SIG-M5 treated with dmso at 0.1 percent for 504 hours (cell line): ENCODE measurements around the gene HNRNPA2B1.
A peak's percentile ranks its signal among the peaks of the same experiment; 100 is the strongest.
"Not testable (repeated sequence)": the region's sequence is repeated elsewhere in the genome, so short reads cannot be mapped to it uniquely, and the experiment has no call there.

Source experiments
- DNase-seq: peaks from one replicate; lab custom pipeline; 2025; ENCODE audit not compliant: unreplicated experiment; lab: John Stamatoyannopoulos, UW

HNRNPA2B1 gene

DNA sequence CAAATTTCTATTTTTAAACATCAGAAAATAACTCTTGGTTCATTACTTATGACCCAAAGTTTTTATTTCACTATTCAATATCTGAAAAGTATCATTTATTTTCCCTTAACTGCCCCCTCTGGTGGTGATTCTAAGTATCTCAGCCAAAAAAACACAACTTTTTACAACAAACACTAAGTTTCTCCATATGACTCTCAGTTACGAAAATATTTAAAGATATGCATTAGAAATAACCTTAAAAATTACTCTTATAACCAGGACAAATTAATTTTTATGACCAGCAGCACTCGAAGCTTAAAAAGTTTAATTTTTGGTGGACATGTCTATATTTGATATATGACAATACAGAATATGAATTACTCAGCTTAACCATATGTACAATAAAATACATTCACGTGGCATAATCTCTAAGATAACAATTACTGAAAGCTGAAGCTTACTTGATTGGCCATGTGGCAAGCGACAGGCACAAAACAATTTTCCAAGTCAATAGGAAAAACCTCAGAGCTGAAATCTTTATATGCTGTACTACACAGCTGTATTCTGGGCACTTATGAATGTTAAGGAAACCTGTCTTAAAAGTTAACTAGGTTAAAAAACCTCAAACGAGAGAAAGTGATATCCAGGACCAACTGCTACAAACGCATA is 2.3 kb downstream of the HNRNPA2B1 start:
- DNase-seq = peak; percentile 68

DNA sequence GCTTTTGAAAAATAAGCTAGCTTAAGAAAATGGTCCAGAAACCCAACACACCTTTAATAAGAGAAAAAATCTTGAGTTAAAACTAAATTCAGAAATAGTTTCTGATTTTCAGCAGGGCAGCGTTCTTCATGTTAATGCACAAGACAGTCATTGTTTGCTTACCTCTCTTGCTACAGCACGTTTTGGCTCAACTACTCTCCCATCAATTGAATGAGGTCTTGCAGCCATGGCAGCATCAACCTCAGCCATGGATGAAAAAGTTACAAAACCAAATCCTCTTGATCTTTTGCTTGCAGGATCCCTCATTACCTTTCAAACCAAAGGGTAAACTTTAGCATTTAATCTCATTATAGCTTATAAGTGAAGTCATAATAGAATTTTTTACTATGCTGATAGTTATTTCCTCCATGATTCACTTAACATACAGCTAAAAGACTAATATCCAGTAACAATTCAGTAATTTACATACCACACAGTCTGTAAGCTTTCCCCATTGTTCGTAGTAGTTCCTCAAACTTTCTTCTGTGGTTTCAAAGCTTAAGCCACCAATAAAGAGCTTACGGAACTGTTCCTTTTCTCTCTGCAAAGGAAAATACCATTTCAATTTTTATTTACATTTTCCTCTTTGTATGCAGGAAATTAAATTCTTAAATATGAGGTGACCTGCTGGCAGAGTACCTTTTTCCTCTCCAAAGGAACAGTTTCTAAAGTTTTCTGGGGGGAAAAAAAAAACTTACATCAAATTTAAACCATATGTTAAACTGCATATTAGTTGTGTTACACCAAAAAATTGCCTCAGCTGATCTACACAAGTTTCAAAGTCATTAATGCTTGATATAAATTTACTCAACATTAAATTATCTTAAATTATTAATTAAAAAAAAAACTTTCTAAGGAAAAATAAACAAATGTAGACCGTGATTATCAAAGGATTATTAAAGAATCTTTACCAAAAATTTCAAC is 3.1 kb downstream of the HNRNPA2B1 start:
- DNase-seq = peak; percentile 88

DNA sequence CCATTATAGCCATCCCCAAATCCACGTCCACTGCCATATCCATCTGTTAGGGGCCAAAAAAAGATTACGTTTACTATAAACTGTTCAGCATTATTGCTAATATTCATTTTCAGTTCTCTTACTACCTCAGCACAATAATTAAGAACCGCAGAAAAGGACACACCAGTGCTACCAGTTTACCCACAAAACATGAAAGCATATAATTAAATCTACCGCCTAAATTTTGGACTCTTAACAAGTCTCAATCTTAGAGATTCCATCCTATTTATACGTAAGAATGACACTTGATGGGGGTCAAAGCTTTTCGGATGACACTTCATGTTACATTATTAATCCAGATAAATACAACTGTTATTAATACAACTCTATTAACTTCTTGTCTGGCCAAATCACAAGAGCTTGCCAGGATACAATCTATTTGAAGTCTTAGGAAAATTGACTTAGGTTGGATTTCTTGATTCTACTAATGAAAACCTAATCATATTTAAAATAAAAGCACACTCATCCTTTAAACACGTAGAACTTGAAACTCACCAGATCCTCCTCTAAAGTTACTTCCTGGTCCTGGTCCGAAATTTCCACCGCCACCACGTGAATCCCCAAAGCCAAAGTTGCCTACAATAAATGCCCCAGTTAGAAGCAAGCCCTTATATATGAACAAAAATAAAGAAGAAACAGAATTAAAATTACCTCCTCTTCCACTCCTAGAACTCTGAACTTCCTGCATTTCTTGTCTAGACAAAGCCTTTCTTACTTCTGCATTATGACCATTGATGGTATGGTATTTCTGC is 4.5 kb downstream of the HNRNPA2B1 start:
- no peak for DNase-seq

DNA sequence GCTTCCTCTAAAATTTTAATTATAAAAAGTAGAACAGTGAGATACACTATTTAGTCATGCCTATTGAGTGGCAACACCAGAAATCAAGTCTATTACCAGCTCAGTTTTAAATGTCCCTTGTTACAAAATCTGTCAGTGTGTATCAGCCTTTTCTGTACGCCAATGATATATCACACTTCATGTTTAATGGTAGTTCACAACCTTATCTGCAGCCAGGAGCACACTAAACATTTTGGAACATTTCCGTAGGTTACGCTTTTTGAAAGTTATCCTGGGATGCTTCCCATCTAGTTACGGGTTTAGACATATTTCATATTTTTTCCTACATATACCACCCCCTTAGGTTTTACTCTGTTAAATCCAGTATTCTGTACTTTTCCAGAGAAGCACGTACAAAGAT is 5.4 kb downstream of the HNRNPA2B1 start:
- DNase-seq = no peak

DNA sequence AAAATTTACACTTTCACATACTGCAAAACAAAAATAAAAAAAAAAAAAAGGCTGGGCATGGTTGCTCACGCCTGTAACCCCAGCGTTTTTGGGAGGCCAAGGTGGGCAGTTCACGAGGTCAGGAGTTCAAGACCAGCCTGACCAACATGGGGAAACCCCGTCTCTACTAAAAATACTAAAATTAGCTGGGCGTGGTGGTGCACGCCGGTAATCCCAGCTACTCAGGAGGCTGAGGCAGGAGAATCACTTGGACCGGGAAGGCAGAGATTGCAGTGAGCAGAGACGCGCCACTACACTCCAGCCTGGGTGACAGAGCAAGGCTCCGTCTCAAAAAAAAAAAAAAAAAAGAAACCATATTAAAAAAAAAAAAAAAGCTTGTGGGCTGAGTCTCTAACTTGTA is 5.8 kb downstream of the HNRNPA2B1 start:
- DNase-seq = not testable (repeated sequence)

DNA sequence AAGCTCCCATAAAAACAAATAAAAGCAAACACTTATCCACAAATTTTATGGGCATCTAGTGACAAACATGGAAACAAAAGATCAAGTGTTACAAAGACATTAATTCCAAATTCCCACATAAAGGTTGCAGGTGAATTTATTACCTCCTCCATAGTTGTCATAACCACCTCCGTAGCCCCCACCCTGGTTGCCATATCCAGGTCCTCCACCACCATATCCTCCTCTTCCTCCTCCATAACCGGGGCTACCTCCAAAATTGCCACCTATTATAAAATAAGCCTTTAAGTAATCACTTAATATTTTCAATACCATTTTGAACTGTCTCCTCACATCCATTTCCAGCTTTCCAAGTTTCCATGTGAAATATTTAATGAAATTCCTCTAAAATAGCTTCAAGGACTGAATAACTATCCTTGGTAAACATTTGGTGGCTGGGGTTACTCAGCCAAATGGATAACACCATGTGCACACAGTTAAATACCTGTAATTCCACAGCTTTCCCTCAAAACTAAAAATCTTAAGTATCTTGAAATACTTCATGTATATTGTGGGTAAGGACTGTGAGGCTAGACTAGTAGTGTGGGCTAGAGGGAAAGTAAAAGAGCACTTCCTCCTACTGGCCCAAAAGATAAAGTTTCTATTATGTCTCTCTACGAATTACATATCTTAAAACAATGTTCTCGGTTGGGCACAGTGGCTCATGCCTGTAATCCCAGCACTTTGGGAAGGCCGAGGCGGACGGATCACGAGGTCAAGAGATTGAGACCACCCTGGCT is 6.9 kb downstream of the HNRNPA2B1 start:
- DNase-seq = peak; percentile 54

DNA sequence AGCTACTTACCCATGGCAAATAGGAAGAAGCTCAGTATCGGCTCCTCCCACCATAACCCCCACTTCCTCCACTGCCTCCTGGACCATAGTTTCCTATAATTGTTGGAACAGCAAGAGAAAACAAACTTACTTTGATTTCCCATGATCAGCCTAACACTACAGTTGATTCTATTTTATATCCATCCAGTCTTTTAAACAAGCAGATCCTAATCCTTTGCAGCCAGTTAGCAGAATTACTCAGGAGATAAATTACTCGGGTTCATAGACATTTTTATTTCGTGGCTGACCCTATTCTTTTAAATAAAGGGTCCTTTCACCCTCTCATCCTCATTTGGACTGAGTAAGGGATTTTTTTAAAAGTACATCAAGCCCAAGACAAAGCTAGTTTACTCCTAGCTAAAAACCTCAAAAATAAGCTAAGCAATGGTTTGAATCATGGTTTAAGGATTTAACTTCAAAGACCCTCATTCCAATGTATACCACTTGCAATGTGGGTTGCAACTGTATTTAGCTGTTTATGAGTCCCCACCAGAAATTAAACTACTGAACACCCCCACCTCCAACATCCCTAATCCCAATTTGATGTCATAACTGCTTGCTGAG is 8.0 kb downstream of the HNRNPA2B1 start:
- DNase-seq = peak; percentile 32

DNA sequence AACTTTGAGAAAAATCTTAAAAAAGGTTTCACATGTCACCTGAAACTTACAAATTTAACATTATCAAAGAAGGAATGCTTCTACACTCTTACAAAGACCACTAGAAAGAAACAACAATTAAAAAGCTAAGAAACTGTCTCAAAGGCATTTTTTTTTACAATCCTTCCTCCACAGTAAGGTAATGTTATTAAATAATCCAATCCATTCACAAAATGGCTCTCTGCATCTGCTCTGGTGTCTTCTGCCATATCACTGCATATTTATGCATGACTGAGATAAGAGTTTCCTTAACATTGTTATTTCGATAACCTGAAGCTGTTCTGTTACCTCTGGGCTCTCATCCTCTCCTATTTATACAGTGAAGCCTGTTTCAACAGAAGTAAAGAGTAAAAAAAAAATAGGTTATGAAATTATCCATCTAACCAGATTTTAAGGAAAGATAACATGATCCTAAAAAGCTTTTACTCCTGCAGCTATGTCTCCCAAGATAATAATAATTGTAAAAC is 8.5 kb downstream of the HNRNPA2B1 start:
- DNase-seq = no peak

DNA sequence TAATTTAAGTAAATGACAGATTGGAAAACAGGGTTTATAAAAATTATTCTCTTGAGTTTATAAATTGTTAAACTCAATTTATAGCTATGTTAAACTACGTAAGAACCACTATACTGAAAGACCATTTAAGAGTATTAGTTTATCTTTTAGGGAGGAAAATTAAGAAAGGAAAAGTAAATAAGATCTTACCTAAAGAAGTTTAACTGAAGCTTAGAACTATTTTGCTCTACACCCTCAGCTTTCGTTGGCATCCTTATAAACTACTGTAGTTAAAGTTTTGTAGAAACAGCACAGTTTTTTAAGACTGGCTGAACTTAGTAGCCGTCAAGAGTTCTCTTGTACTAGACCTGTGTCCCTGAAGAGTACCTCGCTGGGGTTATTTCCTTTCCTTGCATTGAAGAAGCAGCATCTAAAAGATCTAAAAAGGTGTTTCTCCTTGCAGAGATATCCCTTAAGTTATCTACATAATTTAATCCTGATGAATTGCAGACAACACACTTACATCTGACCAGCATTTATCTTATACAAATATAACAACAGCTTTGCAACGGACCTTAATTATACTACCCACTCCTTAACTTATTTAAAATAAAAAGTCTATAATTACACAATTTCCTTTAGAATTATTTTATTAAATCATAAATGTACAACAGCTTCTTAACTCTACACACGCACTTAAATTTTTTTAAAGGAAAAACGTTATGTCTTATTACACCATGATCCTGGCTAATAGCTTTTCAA is 9.1 kb downstream of the HNRNPA2B1 start:
- DNase-seq = no peak

DNA sequence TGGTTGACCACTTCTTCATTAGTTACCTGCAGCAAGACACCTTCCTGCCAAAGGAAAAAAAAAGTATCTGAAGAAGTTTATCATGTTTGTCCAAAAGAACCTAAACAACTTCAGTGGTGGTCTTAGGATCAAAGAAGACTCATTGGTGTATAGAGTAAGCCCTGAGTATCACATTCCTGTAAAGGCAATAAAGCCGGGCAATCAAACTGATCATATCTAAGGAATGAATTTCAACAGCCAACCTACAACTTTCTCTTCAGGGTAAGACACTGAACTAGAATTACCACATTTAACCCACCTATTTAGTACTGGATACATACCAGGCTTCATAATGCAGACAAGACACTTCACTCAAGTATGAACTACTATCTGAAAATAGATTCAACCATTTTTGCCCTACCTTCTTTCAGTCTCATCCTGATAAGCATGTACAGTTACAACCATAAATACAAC is 10.1 kb downstream of the HNRNPA2B1 start:
- DNase-seq = no peak

DNA sequence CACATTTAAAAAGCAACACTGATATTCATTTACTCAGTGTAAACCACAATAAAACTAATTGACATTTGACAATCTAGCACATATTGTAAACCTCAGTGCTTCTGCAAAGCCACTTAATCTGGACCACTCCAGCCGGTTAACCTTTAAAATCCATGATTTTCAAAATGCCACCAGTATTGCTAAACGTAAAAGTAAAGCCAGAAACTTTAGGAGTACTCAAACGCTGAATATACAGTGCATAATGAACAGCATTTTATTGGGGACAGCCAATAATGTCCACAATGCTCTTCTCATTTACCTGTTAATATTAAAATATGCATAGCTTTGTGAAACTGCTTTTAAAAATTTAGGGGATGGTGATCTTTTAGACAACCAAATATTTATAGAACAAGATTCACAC is 10.8 kb downstream of the HNRNPA2B1 start:
- DNase-seq = no peak

DNA sequence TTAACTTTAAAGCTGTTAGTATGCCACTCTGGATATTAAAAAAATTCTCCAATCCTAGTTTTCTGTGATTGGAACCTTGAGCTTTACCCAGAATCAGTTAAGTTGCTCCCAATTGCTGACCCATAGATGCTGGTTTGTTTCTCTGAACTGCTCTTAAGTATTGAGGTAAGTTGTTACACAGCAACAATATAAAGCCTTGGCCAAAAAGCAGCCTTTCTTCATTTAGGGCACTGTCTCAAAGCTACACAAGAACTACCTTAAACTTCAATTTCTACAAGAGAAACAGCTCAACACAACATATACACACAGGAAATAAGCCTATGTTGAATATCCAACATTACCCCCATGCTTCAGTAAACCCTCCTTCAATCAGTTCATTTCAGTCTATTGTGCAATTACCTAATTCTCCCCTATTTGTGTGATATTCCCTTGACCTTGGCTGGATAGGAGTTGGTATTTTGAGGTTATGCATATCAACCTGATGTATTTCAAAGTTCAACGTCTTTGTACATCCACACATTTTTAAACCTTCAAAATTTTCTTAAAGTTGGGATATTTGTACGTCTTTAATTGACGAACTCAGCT is 11.5 kb downstream of the HNRNPA2B1 start:
- no peak for DNase-seq

DNA sequence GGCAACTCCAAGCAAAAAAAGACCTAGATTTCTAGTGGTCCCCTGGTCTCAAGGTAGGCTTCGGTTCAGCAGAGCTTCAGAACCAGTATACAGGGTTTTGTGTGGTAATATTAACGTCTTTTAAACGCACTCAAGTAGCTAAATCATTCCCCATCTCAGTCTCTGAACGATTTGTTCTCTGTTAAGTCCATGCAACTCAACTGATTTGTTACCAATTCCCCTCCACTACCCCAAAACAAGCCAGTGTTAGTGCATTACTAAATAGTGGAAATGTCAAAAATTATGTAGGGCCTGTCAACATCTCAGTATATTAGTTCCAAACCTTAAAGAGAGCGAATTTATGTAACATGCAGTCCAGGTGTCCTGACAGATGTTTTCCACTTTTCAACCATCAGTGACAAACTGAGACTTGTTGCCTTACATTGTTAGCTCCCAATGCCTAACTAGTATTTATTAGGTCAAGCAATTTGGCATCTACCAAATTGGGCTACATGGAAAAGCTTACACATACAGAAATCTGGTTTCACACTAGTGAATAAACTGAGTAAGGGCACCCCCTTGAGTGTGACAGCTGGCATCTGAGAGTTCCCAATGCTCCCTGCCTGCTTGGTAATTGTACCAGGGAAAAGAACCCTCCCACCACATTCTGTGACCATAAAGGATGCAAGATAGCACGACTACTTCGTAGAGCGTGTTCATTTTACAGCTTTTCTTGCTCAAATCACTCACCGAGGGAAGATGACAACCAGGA is 12.2 kb downstream of the HNRNPA2B1 start:
- DNase-seq = no peak

DNA sequence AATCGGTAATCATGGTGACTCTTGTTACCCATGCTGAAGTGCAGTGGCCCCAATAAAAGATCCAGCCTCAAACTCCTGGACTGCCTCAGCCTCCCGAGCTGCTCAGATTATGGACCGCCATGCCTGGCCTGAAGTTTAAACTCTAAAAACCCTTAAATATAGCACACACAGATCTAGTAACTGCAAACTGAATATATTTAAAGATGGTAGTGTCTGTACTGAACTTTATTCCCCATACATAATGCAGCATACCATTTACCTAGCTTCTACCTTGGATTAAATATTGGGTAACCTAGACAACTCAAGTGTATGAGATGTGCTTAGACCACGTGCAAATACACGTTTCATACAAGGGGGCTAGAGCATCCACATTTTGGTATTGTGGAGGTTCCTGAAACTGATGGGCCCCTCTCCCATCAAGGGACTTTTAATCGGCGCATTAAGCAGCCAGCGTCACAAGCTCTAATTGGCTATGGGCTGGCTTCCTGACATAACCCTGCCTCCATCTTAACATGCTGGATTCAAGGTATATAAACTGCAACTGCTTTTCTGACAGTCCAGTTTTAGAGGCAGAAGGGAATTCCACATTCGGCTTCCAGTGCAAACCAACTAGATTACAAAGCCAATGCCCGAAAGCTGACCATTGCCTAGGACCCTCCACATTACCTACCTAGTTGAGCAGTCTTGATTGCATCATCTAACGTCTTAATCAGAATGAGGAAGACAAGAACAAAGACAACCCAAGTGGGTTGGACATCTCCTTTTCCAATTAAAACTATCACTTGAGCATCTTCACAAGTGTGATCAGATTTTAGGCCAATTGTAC is 13.0 kb downstream of the HNRNPA2B1 start:
- DNase-seq = peak; percentile 53

DNA sequence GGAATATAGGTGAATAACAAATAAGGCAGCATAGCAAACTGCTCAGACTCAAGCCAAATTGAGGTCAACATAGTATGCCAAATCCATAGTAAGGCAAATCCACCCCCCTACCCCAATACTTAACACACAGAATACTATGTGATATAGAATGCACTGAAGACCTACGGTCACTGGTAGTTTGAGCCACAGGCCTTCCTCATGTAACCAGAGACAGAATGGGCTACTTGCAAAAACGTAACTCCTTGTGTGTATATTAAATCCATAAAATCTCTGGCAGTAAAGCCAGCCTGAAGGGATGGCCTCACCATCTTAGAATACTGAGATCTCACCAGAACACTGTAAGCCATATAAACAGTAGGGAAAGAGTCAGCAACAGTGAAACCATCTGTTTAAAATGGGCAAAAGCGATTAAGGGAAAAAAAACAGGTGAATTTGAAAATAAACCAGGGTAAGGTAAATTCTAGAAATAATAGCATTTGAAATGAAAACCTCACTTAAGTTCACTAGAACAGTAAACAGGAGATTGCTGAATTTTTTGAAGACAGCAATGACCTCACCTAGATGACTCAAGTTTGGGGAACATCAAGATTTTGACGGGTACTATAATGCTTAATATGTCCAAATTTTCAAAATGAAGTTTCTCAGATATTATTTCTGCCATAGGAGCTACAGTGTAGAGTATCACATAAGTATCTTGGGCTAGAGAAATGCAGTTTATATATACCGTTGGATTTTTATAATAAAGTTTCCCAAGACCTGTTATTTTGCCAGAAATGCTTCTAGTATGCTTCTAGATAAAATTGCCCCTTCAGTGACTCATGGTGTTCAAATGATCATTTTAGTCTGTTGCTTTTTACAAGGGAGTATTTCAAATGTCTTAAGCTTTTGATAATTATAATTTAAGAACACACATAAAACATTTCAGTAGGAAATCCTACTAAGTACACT is 13.9 kb downstream of the HNRNPA2B1 start:
- no peak for DNase-seq

DNA sequence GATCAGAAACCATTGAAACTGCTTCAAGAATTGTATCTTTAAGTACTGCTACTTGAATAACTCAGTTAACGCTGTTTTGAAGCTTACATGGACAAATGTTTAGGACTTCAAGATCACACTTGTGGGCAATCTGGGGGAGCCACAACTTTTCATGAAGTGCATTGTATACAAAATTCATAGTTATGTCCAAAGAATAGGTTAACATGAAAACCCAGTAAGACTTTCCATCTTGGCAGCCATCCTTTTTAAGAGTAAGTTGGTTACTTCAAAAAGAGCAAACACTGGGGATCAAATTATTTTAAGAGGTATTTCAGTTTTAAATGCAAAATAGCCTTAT is 14.7 kb downstream of the HNRNPA2B1 start:
- no peak for DNase-seq
